GM12878 (cell line): Measurements from ENCODE around the gene SGCD. TPM values are rescaled to one million over a fixed set of nuclear protein-coding genes. Genes with fewer than 3 reads are reported as not detected.

Experiments
- ATAC-seq: fragments of 200-7000 bp; cut with Tn5 transposase; 3 replicates; pipeline ENCODE4 v1.9.1; 2020; ENCODE audit warnings: mild to moderate bottlenecking, moderate library complexity
- Bru-seq: library from RNA; stranded (reverse); fragments of 400-500 nt; gene quantifications from one replicate; lab custom pipeline; 2021; lab: Mats Ljungman, UMichigan
- BruChase-seq, 2 experiments: library from RNA; stranded (reverse); fragments of 400-500 nt; gene quantifications; one replicate each; lab custom pipeline; 2021; lab: Mats Ljungman, UMichigan
- BruUV-seq: library from RNA; stranded (reverse); fragments of 400-500 nt; replicated peaks from 2 replicates; lab custom pipeline; 2021; lab: Mats Ljungman, UMichigan
- CTCF ChIA-PET: fragments of 300-600 bp; sonication (Branson Sonifier 250); formaldehyde crosslinking; extraction: SDS; loops from one replicate; lab custom pipeline; 2021; ENCODE audit warnings: inconsistent platforms; lab: Yijun Ruan, JAX
- POLR2A ChIA-PET: fragments of 350-600 bp; formaldehyde crosslinking; extraction: SDS; loops from one replicate; lab custom pipeline; 2021; ENCODE audit warnings: inconsistent platforms; lab: Charles Lee
- RAD21 ChIA-PET: fragments of 300-600 bp; sonication (Branson Sonifier 250); formaldehyde crosslinking; loops from one replicate; lab custom pipeline; 2023; ENCODE audit warnings: antibody characterized with exemption; ENCODE audit not compliant: unreplicated experiment; lab: Charles Lee
- SMC1A ChIA-PET: fragments of 300-600 bp; sonication (Branson Sonifier 250); formaldehyde crosslinking; loops from one replicate; lab custom pipeline; 2023; ENCODE audit not compliant: unreplicated experiment, uncharacterized antibody; lab: Charles Lee
- DNase-seq: peaks from one replicate; pipeline ENCODE4 v3.0.0-alpha.2; 2011; ENCODE audit warnings: low read depth, low spot score
- FAIRE-seq: peaks from 3 replicates; lab custom pipeline; 2011; peaks lifted over from hg19 to GRCh38; lab: Jason Lieb, UNC
- H2AFZ ChIP-seq: 2 replicates; pipeline ENCODE4 v1.6.0; 2011; ENCODE audit warnings: low read depth, low read length, control low read depth; ENCODE audit not compliant: control insufficient read depth
- H3K27ac ChIP-seq: 2 replicates; pipeline ENCODE4 v1.5.1; 2011; ENCODE audit warnings: control low read depth; ENCODE audit not compliant: control insufficient read depth, insufficient read depth
- H3K27me3 ChIP-seq, 2 experiments: replicated peaks in 1 of 2; 2 replicates each; pipeline versions ENCODE4 v1.6.0 to v1.6.1; 2011; ENCODE audit warnings: low read length in 1 of 2; ENCODE audit not compliant: control insufficient read depth in 2 of 2, insufficient read depth in 2 of 2
- H3K36me3 ChIP-seq, 2 experiments: 2 replicates each; pipeline ENCODE4 v1.5.1; 2011; ENCODE audit warnings: low read length in 1 of 2; ENCODE audit not compliant: control insufficient read depth in 2 of 2, insufficient read depth in 2 of 2
- H3K4me1 ChIP-seq: 2 replicates; pipeline ENCODE4 v1.6.1; 2011; ENCODE audit warnings: mild to moderate bottlenecking, low read length, moderate library complexity, mixed read lengths; ENCODE audit not compliant: control insufficient read depth, insufficient read depth
- H3K4me2 ChIP-seq: 2 replicates; pipeline ENCODE4 v1.6.0; 2011; ENCODE audit warnings: control low read depth; ENCODE audit not compliant: control insufficient read depth, insufficient read depth
- H3K4me3 ChIP-seq: fragments of 200-600 bp; sonication (generic); 2 replicates; pipeline ENCODE4 v1.5.1; 2016
- H3K79me2 ChIP-seq: 2 replicates; pipeline ENCODE4 v1.6.0; 2011; ENCODE audit warnings: low read length; ENCODE audit not compliant: control insufficient read depth, insufficient read depth
- H3K9ac ChIP-seq: 2 replicates; pipeline ENCODE4 v1.8.0; 2011; ENCODE audit warnings: low read length, control low read depth, mixed read lengths; ENCODE audit not compliant: control insufficient read depth, insufficient read depth
- H3K9me3 ChIP-seq: replicated peaks from 3 replicates; pipeline ENCODE4 v1.5.1; 2011; ENCODE audit warnings: mild to moderate bottlenecking, low read length; ENCODE audit not compliant: control insufficient read depth, insufficient read depth
- H4K20me1 ChIP-seq: 2 replicates; pipeline ENCODE4 v1.6.0; 2011; ENCODE audit not compliant: control insufficient read depth, insufficient read depth
- ATF7 ChIP-seq: fragments of 450-650 bp; IDR thresholded peaks from 2 replicates; pipeline ENCODE4 v1.6.1; 2016; ENCODE audit warnings: low read depth, mild to moderate bottlenecking
- CHD4 ChIP-seq: fragments of 200-600 bp; sonication (generic); IDR thresholded peaks from 2 replicates; pipeline ENCODE4 v1.6.1; 2016; ENCODE audit warnings: mild to moderate bottlenecking
- E2F8 ChIP-seq: fragments of 450-650 bp; IDR thresholded peaks from 2 replicates; pipeline ENCODE4 v1.6.1; 2018; ENCODE audit warnings: mild to moderate bottlenecking, low read depth, moderate library complexity; ENCODE audit not compliant: partially characterized antibody
- HDAC6 ChIP-seq: fragments of 200-600 bp; sonication (generic); IDR thresholded peaks from one replicate; pipeline ENCODE4 v1.8.0; 2017; ENCODE audit warnings: antibody characterized with exemption; ENCODE audit not compliant: unreplicated experiment
- MLLT1 ChIP-seq: fragments of 450-650 bp; IDR thresholded peaks from 2 replicates; pipeline ENCODE4 v1.6.1; 2016; ENCODE audit warnings: mild to moderate bottlenecking
- MYB ChIP-seq: fragments of 150-350 bp; IDR thresholded peaks from 2 replicates; pipeline ENCODE4 v1.6.1; 2014; ENCODE audit warnings: mild to moderate bottlenecking, low read depth, low read length, borderline replicate concordance
- PBX3 ChIP-seq: IDR thresholded peaks from 2 replicates; pipeline ENCODE4 v1.6.1; 2011; ENCODE audit warnings: mild to moderate bottlenecking, low read depth, low read length, moderate library complexity; ENCODE audit not compliant: insufficient replicate concordance
- TBL1XR1 ChIP-seq: IDR thresholded peaks from 2 replicates; pipeline ENCODE4 v1.6.1; 2012; ENCODE audit warnings: low read depth, low read length, improper control_type of control experiment
- WGBS: methylation state at CpG from one replicate; pipeline ENCODE4 v1.1.6; 2016; ENCODE audit warnings: low lambda C conversion rate; ENCODE audit not compliant: insufficient replicate concordance, insufficient coverage; ENCODE audit errors: missing lambda C conversion rate; 5-methylcytosine and 5-hydroxymethylcytosine counted together
- in situ Hi-C: fragments of 300-500 bp; cut with MboI; formaldehyde crosslinking; loops from 9 replicates; pipeline ENCODE4 v1.14.3; 2018; ENCODE audit warnings: mixed read lengths
- intact Hi-C: fragments of 100-400 bp; cut with micrococcal nuclease; formaldehyde crosslinking; loops from one replicate; pipeline ENCODE4 v1.14.2; 2022; ENCODE audit not compliant: unreplicated experiment
- long read RNA-seq, 2 experiments: library from polyadenylated mRNA; unstranded; transcript quantifications; one replicate each; pipeline ENCODE4 v2.0.0, GENCODE V29; 2019 to 2020
- polyA minus RNA-seq, 3 experiments: library from RNA; depleted of rRNA, polyadenylated mRNA; stranded (reverse); fragments of >200 nt; gene quantifications; 2 replicates each; pipeline ENCODE4 v1.2.3, GENCODE V29; 2011
- polyA plus RNA-seq, 11 experiments: library from polyadenylated mRNA; depleted of rRNA in 4 of 11; unstranded in 6 of 11; stranded (reverse) in 5 of 11; fragments of >200 nt; fragmentation: Nextera tagmentation in 4 of 11; fragmentation: Illumina TruSeq in 1 of 11; extraction: Ambion mirVana in 4 of 11; extraction: Trizol in 1 of 11; gene quantifications; 1 replicate in 1 of 11; 2 replicates in 10 of 11; pipeline versions ENCODE4 v1.2.1 to v1.2.3, GENCODE V29; 2011 to 2016; ENCODE audit warnings: inconsistent platforms in 2 of 11, missing spikeins in 2 of 11, low read depth in 1 of 11
- total RNA-seq, 4 experiments: library from RNA; depleted of rRNA in 3 of 4; stranded (reverse); fragments of >200 nt in 3 of 4; fragmentation: Illumina TruSeq in 1 of 4; extraction: Trizol in 1 of 4; gene quantifications; 2 replicates each; pipeline versions ENCODE4 v1.2.1 to v1.2.3, GENCODE V29; 2013 to 2021

SGCD gene
- not detected in 2 replicates for total RNA-seq (2013; cell fraction: nucleolus; rRNA removed)
- not detected in 2 replicates for total RNA-seq (2014; rRNA removed)
- total RNA-seq (2014; rRNA removed; fragmentation: Illumina TruSeq; extraction: Trizol): not detected in 2 replicates
- not detected in 2 replicates for total RNA-seq (2021)
- polyA plus RNA-seq (2011; ENCODE audit: low read depth): not detected
- polyA plus RNA-seq (2011; rRNA removed): not detected in 2 replicates
- polyA plus RNA-seq (2011; cell fraction: cytosol; rRNA removed): not detected in 2 replicates
- not detected in 2 replicates for polyA plus RNA-seq (2011; cell fraction: nucleus; rRNA removed)
- polyA plus RNA-seq (2012): not detected in 2 replicates
- not detected in 2 replicates for polyA plus RNA-seq (2014; fragmentation: Illumina TruSeq; extraction: Trizol)
- not detected for polyA plus RNA-seq (2014; fragmentation: Nextera tagmentation; extraction: Ambion mirVana)
- not detected in 2 replicates for polyA plus RNA-seq (2014; rRNA removed)
- polyA plus RNA-seq (2016; fragmentation: Nextera tagmentation; extraction: Ambion mirVana): under 1 TPM in 1 of 2 experiments, not detected in 1; 0.06 TPM
- polyA minus RNA-seq (2011; rRNA and poly(A)+ RNA removed): not detected in 2 replicates
- not detected in 2 replicates for polyA minus RNA-seq (2011; cell fraction: cytosol; rRNA and poly(A)+ RNA removed)
- not detected in 2 replicates for polyA minus RNA-seq (2011; cell fraction: nucleus; rRNA and poly(A)+ RNA removed)
- Bru-seq, nascent RNA: percentile 5 among the genes with signal in this experiment
- BruChase-seq, experiment 1, labeled RNA remaining after a 6-hour chase: percentile 3 among the genes with signal in this experiment
- percentile 3 among the genes with signal in this experiment for BruChase-seq, experiment 2, labeled RNA remaining after a 2-hour chase
- long read RNA-seq, experiment 1, partial matches to known transcripts: 0 of 1 reads
- long read RNA-seq, experiment 1, other reads (novel, unspliced or antisense): 1 of 1 reads
- long read RNA-seq, experiment 2, partial matches to known transcripts: 0 of 7 reads
- long read RNA-seq, experiment 2, other reads (novel, unspliced or antisense): 7 of 7 reads

- BruUV-seq: no TSS peak
- Histone ChIP-seq H3K36me3 (no peaks in the 10 kb centered on the region), H3K4me2 (no peak within 1 kb of the TSS), H3K27ac (no peak within 1 kb of the TSS), H2AFZ (no peak within 1 kb of the TSS), H3K9me3 (no peaks in the 10 kb centered on the region), H4K20me1 (no peaks in the 10 kb centered on the region)
- intact Hi-C loops (no loop called here), in situ Hi-C loops (no loop called here)
- WGBS: 52% methylated on average over 18 of the region's 18 CpGs
- ChIA-PET POLR2A (no interaction called here), RAD21 (no interaction called here), SMC1A (interaction anchor here (0.6 kb wide), 1 partner anchor 607 kb away, joined by 3 read pairs; no protein-coding TSS in a partner anchor), CTCF (interaction anchor here (0.6 kb wide), 1 partner anchor 532 kb away, joined by 3 read pairs; no protein-coding TSS in a partner anchor)
- FAIRE-seq (no peak), ATAC-seq (no peak)
- no peak for TF ChIP-seq HDAC6
- no peak for TF ChIP-seq ATF7
- no peak for TF ChIP-seq E2F8
- no peak for TF ChIP-seq MLLT1
- TF ChIP-seq TBL1XR1: no peak
- TF ChIP-seq CHD4: no peak
- no peak for TF ChIP-seq PBX3
- TF ChIP-seq MYB: no peak
- TF ChIP-seq, all 136 proteins: peak for 0
- Histone ChIP-seq H3K4me1 (no peaks in the 10 kb centered on the region), H3K27me3 (peaks cover 0 to 2% of the 10 kb centered on the region in 2 experiments; a peak in 3 of 4 replicates), H3K4me3 (no peak within 1 kb of the TSS), H3K79me2 (no peaks in the 10 kb centered on the region), H3K9ac (no peak within 1 kb of the TSS)
- no peak for DNase-seq
Observed at GRCh38 chr5:156326718-156327259, at the start of gene SGCD. TSS of gene SGCD (plus strand) at chr5:156327164.
